GM18520 (cell line): ENCODE data around the gene ZNF540.
"Not testable (repeated sequence)": the region's sequence is repeated elsewhere in the genome, so short reads cannot be mapped to it uniquely, and the experiment has no call there.

Experiments
- ATAC-seq: cut with Tn5 transposase; IDR thresholded peaks from one replicate; pipeline ENCODE4 v1.9.1; 2021; ENCODE audit not compliant: unreplicated experiment

Gene ZNF540

DNA sequence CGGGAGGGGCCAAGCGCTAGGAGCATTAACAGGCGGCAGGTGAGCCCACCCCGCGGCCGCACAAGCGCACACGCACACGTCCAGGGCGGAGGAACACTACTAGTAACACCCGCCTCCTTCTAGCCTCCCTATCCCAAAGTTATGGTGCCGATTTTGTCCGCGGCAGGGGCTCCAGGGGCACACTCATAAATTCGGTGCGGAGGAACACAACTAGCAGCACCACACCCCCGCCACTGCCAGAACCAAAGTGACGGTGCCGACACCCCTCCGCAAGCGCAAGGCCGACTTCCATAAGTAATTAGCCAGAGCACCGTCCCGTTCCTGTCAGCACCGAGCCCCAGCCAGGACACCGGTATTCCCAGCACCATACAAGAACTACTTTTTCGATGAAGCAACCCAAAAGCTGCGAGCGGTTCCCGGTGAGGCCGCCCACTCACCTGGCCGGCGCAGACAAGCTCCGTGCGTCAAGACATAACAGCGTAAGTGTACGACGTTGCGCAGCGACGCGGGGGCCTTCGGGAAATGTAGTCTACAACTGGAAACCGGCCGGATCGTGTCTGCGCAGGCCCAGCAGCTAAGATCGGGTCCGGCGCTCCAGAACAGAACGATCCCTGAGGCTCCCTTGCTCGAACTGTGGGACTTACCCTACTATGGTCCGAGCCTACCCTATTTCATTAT lies at the start of gene ZNF540, which contains the start of gene ZNF571:
ZNF540 (plus strand) TSS at position 573 of the 678 bp plus-strand sequence. CDS start 3,572 bp downstream, outside the sequence.
ZNF571 (minus strand) TSS at position 489 of the 678 bp plus-strand sequence. CDS start 8,116 bp downstream, outside the sequence.
- ATAC-seq = peak; percentile 89

DNA sequence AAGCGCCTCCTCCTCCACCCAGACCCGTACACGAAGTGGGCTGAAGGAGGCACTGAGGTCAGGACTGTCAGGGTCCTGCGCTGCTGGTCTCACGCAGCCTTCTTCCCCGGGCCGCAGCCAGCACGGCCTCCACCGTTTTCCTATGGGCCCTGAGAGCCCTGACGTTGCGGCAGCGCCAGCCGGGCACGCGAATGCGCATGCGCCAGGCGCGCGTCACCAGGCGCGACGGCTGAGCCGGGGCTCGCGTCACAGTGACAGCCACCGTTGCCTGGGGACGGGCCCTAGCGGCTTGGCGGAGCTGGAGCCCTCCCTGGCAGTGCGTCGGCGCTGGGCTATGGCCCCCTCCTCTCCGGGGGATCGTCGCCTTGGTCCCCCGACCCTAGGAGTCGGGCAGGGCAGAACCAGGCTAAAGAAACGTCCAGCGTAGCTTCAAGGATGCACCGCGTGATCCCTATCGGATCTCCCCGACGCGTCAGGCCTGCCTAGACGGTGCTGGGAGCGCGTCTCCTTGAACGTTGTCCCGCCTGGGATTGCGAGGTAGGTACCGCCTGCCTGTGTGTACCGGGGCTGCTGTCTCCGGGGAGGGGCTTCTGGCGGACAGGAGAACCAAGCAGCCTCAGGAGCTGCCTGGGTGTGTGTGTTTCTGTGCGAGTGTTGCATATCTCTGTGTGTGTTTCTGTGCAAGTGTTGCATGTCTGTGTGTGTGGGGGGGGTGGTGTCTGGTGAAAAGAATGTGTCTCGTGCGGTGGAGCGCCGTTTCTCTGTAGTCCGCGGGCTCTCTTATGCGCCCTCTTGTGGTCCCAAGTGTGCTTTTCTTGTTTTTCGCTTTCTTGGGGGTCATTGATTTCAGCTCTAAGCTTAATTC lies 43.3 kb upstream of the ZNF540 start:
- ATAC-seq = no peak

DNA sequence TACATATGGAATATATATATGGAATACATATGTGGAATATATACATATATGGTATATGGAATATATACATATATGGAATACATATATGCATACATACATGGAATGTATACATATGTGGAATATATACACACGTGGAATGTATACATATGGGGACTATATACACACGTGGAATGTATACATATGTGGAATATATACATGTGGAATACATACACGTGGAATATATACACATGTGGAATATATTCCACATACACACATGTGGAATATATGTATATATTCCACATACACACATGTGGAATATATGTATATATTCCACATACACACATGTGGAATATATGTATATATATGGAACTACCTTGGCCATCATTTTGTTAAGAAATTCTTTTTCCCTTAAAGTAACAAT lies 31.2 kb upstream of the ZNF540 start:
- no peak for ATAC-seq

DNA sequence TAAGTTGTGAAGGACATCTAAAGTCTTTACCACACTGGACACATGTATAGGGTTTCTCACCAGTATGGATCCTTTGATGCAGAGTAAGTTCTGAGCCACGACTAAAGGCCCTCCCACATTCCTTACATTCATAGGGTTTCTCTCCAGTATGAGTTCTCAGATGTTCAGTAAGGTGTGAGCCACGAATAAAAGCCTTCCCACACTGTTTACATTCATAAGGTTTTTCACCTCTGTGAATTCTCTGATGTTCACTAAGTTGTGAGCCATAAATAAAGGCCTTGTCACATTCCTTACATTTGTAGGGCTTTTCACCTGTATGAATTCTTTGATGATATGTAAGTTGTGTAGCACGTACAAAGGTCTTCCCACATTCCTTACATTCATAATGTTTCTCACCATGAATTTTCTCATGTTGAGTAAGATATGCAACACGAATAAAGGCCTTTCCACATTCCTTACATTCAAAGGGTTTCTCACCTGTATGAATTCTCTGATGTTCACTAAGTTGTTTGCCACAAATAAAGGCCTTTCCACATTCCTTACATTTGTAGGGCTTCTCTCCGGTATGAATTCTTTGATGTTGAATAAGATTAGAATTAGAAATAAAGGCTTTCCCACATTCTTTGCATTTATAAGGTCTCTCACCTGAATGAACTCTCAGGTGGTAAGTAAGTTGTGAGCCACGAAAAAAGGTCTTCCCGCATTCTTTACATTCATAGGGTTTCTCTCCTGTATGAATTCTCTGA lies 29.9 kb upstream of the ZNF540 start:
- no peak for ATAC-seq

DNA sequence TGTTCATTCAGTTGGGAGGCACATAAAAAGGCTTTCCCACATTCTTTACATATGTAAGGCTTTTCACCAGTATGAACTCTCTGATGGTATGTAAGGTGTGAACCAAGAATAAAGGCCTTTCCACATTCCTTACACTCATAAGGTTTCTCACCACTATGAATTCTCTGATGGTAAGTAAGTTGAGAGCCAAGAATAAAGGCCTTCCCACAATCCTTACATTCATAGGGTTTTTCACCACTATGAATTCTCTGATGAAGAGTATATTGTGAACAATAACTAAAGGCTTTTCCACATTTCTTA lies 29.4 kb upstream of the ZNF540 start:
- ATAC-seq = no peak

DNA sequence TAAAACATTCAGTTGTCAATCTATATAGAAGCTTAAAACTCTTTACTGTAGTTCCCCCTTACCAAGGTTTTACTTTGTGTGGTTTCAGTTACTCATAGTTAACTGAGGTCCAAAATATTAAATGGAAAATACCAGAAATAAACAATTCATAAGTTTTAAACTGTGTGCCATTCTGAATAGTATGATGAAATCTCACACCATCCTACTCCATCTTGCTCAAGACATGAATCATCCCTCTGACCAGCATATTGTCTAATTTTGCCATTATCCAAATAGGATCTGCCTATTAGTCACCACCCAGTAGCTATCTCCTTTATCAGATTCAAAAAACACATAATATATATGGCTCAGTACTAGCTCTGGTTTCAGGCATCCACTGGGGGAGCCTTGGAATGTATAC lies 22.5 kb upstream of the ZNF540 start:
- no peak for ATAC-seq

DNA sequence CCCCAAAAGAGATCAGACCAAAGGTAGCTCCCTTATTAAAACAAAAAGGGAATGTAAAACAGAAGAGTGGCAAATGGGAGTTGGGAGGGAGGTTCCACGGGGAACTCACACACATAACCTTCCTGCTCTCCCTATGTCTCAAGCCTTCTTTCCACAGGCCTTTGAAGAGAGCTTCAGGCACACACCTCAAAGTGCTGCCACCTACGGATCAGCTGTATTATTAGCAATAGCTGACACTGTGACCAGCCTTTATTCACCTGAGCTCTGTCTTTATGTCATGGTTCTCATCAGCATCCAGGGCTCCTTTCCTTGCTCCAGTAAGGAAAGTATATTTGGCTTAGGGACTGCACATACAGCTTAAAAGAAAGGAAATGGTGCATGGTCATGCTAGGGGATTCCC lies 11.3 kb upstream of the ZNF540 start:
- ATAC-seq = no peak

DNA sequence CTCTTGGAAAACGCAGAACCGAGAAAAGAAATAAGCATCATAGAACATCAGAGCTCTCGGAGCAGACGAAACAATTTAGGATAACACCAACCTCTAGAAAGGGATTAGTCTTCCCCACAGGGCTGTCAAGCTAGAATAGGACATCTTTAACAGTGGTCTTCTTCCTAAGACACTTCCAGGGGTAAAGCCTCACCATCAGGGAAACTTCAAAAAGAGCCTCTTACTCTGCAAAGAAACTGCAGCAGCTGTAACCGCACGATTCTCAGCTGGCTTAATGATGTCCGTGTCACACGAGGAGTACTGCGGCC lies 726 bp upstream of the ZNF540 start:
- ATAC-seq = no peak

DNA sequence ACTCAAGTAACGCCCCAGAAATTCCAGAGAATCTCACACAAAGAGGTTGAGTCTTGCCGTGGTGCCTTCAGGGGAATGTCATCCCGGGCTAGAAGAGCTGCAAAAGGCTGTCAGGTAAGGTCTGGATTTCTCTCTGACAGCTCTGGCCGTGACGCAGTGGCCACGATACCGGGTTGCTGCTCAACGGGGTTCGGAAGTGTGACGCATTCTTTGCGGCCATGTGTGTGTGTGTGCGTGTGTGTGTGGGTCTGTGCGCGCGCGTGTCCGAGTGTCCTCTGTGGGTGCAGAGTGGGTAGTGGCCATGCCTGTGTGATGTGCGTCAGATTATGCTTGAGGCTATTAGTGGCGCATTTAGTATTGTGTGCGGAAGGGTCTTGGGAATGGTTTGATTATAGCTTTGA lies 306 bp downstream of the ZNF540 start:
- ATAC-seq = peak; percentile 15

DNA sequence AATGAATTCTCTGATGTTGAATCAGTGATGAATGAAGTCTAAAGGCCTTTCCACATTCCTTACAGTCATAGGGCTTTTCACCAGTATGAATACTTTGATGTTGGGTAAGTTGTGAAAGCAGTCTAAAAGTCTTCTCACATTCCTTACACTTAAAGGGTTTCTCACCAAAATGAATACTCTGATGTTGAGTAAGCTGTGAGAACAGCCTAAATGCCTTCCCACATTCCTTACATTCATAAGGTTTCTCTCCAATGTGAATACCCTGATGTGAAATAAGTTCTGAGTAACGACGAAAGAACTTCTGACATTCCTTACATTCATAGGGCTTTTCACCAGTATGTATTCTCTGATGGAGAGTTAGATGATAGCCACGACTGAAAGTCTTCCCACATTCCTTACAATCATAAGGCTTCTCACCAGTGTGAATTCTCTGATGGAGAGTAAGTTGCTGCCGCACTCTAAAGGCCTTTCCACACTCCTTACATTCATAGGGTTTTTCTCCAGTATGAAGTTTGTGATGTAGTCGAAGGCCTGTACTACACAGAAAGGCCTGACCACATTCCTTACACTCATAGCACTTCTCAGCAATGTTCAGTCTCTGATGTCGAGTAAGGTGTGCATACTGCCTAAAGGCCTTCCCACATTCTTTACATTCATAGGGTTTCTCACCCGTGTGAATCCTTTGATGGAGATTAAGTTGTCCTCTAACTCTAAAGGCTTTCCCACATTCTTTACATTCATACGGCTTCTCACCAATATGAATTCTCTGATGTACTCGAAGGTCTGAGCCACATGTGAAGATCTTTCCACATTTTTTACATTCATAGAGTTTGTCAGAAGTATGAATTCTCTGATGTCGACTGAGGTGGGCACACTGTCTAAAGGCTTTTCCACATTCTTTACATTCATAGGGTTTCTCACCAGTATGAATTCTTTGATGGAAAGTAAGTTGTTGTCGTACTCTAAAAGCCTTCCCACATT lies 40.7 kb downstream of the ZNF540 start:
- no peak for ATAC-seq

DNA sequence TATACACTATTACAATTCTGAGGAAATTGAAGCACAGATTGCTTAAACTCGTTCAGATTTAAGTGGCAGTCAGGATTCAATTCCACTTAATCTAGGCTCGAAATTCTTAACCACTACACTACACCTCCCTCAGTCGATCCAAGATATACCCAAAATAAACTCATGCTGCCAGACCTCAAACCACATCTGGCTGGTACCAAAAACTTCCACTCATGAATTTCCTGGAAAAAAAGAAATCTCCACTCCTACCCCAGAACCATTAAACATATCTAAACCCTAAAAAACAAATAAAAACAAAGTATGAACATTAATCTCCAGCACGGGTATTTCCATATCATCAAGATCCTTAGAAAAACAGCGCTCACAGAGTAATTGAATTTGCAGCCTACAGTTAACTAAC lies 59.4 kb downstream of the ZNF540 start:
- no peak for ATAC-seq

DNA sequence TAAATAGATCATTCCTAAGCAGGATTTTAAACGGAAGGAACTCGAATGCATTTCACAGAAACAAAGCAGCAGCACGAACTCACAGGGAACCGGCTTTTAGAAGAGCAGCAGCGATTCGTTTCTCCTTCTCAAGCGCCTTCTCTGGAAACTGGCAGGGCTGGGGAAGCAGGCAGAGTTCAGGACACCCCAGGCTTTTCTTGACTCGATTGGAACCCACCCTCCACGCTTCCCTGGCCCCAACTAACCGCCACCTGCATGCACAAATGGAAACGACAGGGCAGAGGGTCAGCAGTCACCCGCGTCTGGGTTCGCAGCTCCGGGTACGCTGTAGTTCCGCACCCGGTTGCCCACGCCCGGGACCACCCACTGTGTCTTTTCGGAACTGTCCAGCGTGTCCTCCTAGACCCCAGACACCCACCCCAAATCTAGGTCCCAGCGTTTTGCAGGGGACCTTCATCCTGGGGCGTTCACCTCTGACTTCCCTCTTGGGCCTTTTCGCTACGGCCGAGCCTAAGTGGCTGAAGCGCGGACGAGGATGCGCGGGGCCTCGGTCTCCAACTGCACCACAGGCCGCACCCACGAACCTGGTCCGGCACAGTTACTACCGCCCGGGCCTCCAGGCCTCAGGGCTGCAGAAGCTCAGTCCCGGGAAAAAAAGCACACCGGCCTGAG lies 60.1 kb downstream of the ZNF540 start:
- ATAC-seq = no peak

DNA sequence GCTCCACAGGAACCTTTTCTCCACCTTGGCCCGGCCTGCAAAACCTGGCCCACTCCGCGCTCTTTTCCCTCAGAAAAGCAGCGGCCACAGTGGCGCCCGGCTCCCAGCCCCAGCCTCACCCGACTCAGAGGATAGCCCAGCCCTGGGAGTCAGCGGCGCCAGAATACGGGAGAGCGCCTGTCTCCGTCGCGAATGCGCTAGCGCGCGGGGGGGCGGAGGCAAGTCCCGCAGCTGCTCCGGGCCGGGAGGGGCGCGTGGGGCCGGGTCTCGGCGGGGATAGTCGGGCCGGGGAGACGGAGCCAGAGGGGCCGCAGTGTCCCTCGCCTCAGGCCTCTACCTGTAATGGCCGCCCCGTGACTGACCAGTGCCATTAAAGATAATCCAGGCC lies 60.6 kb downstream of the ZNF540 start, which contains the start of gene ZFP30:
ZFP30 (minus strand) TSS at position 165 of the 388 bp plus-strand sequence. CDS start 7,643 bp downstream, outside the sequence.
- ATAC-seq = no peak

DNA sequence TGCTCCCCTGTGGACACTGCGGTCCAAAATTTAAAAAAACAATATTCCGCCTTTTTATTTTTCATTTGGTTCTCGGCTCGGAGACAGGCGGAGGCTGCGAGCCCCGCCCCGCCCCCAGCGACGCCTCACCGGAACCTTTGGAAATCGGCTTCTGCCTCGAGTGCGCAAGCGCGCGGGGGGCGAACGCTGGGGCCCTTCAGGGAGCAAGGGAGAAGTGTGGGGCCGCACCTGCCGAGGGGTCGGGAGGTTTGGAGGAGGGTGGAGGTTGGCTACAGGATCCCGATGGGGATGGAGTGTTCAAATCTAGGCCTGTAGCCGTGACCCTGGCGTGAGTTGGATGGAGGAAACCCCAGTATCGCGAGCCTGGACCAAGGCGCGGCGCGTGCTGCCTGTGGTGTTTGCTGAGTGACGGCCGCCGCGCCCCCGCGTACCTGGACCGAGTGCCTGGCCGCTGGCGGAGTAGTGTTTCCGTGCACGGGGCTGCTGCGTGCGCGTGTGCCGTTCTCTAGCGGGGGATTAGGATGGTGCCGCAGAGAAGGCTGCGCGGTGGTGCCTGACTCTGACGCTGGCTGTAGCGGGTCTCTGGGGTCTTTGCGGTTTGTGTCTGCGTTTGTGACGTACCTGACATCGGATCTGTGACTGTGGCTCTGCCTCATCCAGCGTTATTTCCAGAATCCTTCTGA lies 61.2 kb downstream of the ZNF540 start:
- ATAC-seq = no peak

DNA sequence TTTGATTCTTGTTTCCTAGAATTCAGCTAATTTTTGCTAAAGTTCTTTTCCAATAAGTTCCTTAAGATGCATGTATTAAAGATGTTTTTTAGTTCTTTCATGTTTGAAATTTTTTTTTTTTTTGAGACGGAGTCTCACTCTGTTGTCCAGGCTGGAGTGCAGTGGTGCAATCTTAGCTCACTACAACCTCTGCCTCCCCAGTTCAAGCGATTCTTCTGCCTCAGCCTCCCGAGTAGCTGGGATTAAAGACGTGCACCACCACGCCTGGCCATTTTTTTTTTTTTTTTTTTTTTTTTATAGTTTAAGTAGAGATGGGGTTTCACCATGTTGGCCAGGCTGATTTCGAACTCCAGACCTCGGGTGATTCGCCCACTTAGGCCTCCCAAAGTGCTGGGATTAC lies 62.5 kb downstream of the ZNF540 start:
- not testable (repeated sequence) for ATAC-seq
